SU-DHL-6 (cell line): ENCODE measurements around the gene ERP27.

Experiments
- EZH2phosphoT487 ChIP-seq: fragments of 200-600 bp; sonication (generic), shearing (Covaris generic); conservative IDR thresholded peaks from 2 replicates; pipeline ENCODE4 v1.6.1; 2018; ENCODE audit warnings: mild to moderate bottlenecking, antibody characterized with exemption, low read length, moderate library complexity, mixed read lengths
- TF ChIP-seq, protein P1 (sequence below): fragments of 200-600 bp; sonication (generic); IDR thresholded peaks from one replicate; pipeline ENCODE4 v1.5.1; 2017; ENCODE audit warnings: antibody characterized with exemption, mild to moderate bottlenecking, low read length, moderate library complexity; ENCODE audit not compliant: insufficient read depth, poor library complexity, severe bottlenecking

DNA sequence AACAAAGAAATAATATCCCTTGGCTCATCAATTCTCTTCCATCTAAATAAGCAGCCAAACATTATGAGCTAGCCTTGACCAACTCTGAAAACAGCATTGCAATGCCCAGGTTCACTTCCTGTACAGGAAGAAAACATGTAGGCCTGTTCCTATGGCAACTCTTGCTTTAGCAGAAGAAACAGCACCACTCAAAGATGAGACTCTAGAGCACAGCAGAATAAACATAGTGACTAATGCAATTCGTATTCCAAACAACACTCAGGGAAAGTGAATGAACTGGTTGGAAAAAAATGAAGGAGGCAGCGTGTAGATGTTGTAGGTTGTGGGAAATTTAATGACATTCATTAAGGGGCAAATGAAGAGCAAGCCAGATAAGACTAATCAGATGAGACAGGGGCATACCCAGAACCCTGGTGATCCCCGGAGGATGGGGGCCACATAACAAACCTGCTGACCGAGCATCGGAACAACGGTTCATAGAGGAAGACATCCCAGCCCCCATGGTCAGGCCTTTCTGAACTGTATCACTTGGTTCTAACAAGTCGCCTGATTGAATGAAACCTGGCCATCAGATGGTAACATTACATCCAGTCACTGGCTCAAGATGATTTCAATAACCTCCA, 14.1 kb upstream of the ERP27 start:
- TF ChIP-seq, protein P1, sequence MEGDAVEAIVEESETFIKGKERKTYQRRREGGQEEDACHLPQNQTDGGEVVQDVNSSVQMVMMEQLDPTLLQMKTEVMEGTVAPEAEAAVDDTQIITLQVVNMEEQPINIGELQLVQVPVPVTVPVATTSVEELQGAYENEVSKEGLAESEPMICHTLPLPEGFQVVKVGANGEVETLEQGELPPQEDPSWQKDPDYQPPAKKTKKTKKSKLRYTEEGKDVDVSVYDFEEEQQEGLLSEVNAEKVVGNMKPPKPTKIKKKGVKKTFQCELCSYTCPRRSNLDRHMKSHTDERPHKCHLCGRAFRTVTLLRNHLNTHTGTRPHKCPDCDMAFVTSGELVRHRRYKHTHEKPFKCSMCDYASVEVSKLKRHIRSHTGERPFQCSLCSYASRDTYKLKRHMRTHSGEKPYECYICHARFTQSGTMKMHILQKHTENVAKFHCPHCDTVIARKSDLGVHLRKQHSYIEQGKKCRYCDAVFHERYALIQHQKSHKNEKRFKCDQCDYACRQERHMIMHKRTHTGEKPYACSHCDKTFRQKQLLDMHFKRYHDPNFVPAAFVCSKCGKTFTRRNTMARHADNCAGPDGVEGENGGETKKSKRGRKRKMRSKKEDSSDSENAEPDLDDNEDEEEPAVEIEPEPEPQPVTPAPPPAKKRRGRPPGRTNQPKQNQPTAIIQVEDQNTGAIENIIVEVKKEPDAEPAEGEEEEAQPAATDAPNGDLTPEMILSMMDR: no peak
- no peak for TF ChIP-seq EZH2phosphoT487
